T-cell (primary cell): ENCODE results near the gene KRTAP12-4. TPM values are rescaled to one million over a fixed set of nuclear protein-coding genes. Genes with fewer than 3 reads are reported as not detected.
"Not testable (repeated sequence)": the region's sequence is repeated elsewhere in the genome, so short reads cannot be mapped to it uniquely, and the experiment has no call there.

Experiments used
- ATAC-seq, 4 experiments: fragments of 200-7000 bp in 3 of 4; fragments of 150-1000 bp in 1 of 4; cut with Tn5 transposase; replicated peaks in 1 of 4; 1 replicate in 3 of 4; 2 replicates in 1 of 4; pipeline ENCODE4 v1.10.0; 2021; ENCODE audit warnings: moderate library complexity in 3 of 4, mild to moderate bottlenecking in 2 of 4, moderate number of reproducible peaks in 1 of 4
- CTCF ChIA-PET, 2 donors: fragments of 300-600 bp; sonication (Branson Sonifier 250); formaldehyde crosslinking; loops; one replicate each; lab custom pipeline; 2022; ENCODE audit warnings: antibody characterized with exemption in 2 of 2; lab: Charles Lee
- POLR2A ChIA-PET, 2 donors: fragments of 300-600 bp; sonication (Branson Sonifier 250); formaldehyde crosslinking; loops; one replicate each; lab custom pipeline; 2022; ENCODE audit warnings: antibody characterized with exemption in 2 of 2; lab: Charles Lee
- DNase-seq, 35 experiments: peaks; one replicate each; pipeline versions ENCODE4 v3.0.0 to v3.0.0-alpha.2; 2013 to 2023
- H3K27ac ChIP-seq: one replicate; pipeline ENCODE4 v1.5.1; 2013; ENCODE audit warnings: low read length
- H3K27me3 ChIP-seq, 2 experiments: replicated peaks in 1 of 2; 1 replicate in 1 of 2; 2 replicates in 1 of 2; pipeline versions ENCODE4 v1.6.1 to v1.7.0; 2013; ENCODE audit warnings: low read length in 1 of 2, mixed read lengths in 1 of 2; ENCODE audit not compliant: control insufficient read depth in 2 of 2, insufficient read depth in 2 of 2; ENCODE audit errors: extremely low read depth in 1 of 2
- H3K36me3 ChIP-seq, 2 donors: 1 replicate in 1 of 2; 2 replicates in 1 of 2; pipeline versions ENCODE4 v1.6.1 to v1.7.0; 2013; ENCODE audit warnings: low read length in 1 of 2; ENCODE audit not compliant: control insufficient read depth in 2 of 2, insufficient read depth in 1 of 2; ENCODE audit errors: extremely low read depth in 1 of 2
- H3K4me1 ChIP-seq, 2 experiments: 1 replicate in 1 of 2; 2 replicates in 1 of 2; pipeline versions ENCODE4 v1.6.1 to v1.7.0; 2013; ENCODE audit warnings: low read length in 2 of 2, mixed read lengths in 1 of 2; ENCODE audit not compliant: insufficient read depth in 2 of 2, control insufficient read depth in 1 of 2; ENCODE audit errors: extremely low read depth in 1 of 2
- H3K4me3 ChIP-seq, 2 donors: 1 replicate in 1 of 2; 2 replicates in 1 of 2; pipeline versions ENCODE4 v1.5.1 to v1.7.0; 2013; ENCODE audit warnings: mild to moderate bottlenecking in 2 of 2, low read length in 1 of 2, moderate library complexity in 1 of 2; ENCODE audit not compliant: control insufficient read depth in 1 of 2; ENCODE audit errors: extremely low read depth in 1 of 2
- H3K9me3 ChIP-seq: 2 replicates; pipeline ENCODE4 v1.7.0; 2013
- H3K27ac Mint-ChIP-seq, 2 donors: one replicate each; pipeline ENCODE4 v1.8.0; 2020 to 2021; ENCODE audit warnings: mild to moderate bottlenecking in 2 of 2, mixed read lengths in 2 of 2
- H3K27me3 Mint-ChIP-seq, 2 donors: one replicate each; pipeline ENCODE4 v1.8.0; 2021 to 2022; ENCODE audit warnings: mixed read lengths in 2 of 2
- H3K36me3 Mint-ChIP-seq: one replicate; pipeline ENCODE4 v1.8.0; 2021; ENCODE audit warnings: mixed read lengths
- H3K4me1 Mint-ChIP-seq, 3 donors: one replicate each; pipeline ENCODE4 v1.8.0; 2020 to 2022; ENCODE audit warnings: mixed read lengths in 3 of 3, mild to moderate bottlenecking in 1 of 3
- H3K4me3 Mint-ChIP-seq, 3 donors: one replicate each; pipeline ENCODE4 v1.8.0; 2020 to 2022; ENCODE audit warnings: mild to moderate bottlenecking in 3 of 3, mixed read lengths in 3 of 3, moderate library complexity in 3 of 3
- H3K9me3 Mint-ChIP-seq, 3 donors: one replicate each; pipeline ENCODE4 v1.8.0; 2020 to 2022; ENCODE audit warnings: mixed read lengths in 3 of 3
- WGBS: methylation state at CpG from one replicate; pipeline ENCODE4 v1.1.5; 2013; ENCODE audit warnings: missing lambda C conversion rate; ENCODE audit not compliant: insufficient coverage; 5-methylcytosine and 5-hydroxymethylcytosine counted together
- total RNA-seq, 35 experiments: library from RNA in 6 of 35; stranded (reverse) in 6 of 35; fragments of 120-200 nt in 1 of 35; gene quantifications; one replicate each; pipeline versions ENCODE4 v1.2.1 to v1.2.4 and lab custom pipeline; 2013 to 2026

Gene KRTAP12-4
- total RNA-seq, 5 donors from 2014 or later (not counting 1 experiment from before 2014, with no cell fraction given), result not detected

- WGBS, result 92% methylated on average over 12 of the region's 21 CpGs
- CTCF ChIA-PET, result not testable (repeated sequence)
Observed at GRCh38 chr21:44638506-44639330, 15.7 kb downstream of the KRTAP12-4 start.

GRCh38 chr21:44637851-44638348 is 16.6 kb downstream of the KRTAP12-4 start:
- H3K27ac ChIP-seq, H3K36me3 ChIP-seq, CTCF ChIA-PET, H3K4me1 ChIP-seq, H3K4me3 Mint-ChIP-seq, H3K36me3 Mint-ChIP-seq, H3K4me1 Mint-ChIP-seq, H3K9me3 ChIP-seq, DNase-seq, H3K4me3 ChIP-seq, ATAC-seq, POLR2A ChIA-PET: not testable (repeated sequence)
- H3K27me3 ChIP-seq, result peaks cover 0 to 17% of the 10 kb centered on the region in 2 experiments
- H3K9me3 Mint-ChIP-seq, result peaks cover 12 to 31% (median 18%) of the 10 kb centered on the region in 3 donors
- H3K27ac Mint-ChIP-seq, result peak overlapping the region in 1 of 2 donors; percentile 42
- WGBS, result 75% methylated on average over 3 of the region's 12 CpGs
- H3K27me3 Mint-ChIP-seq, result peaks cover 0 to 11% of the 10 kb centered on the region in 2 donors

More at GRCh38 chr21:44638506-44639330, 15.7 kb downstream of the KRTAP12-4 start:
- H3K27ac Mint-ChIP-seq, H3K4me3 ChIP-seq, H3K4me3 Mint-ChIP-seq, H3K4me1 Mint-ChIP-seq, H3K36me3 Mint-ChIP-seq, ATAC-seq, DNase-seq, H3K36me3 ChIP-seq, H3K27ac ChIP-seq, H3K9me3 ChIP-seq, POLR2A ChIA-PET, H3K4me1 ChIP-seq: not testable (repeated sequence)
- H3K27me3 Mint-ChIP-seq, result peaks cover 0 to 11% of the 10 kb centered on the region in 2 donors
- peaks cover 0 to 17% of the 10 kb centered on the region in 2 experiments for H3K27me3 ChIP-seq
- H3K9me3 Mint-ChIP-seq, result peaks cover 20 to 31% (median 21%) of the 10 kb centered on the region in 3 donors

GRCh38 chr21:44637018-44637850 is 17.2 kb downstream of the KRTAP12-4 start, which contains the start of gene KRTAP10-10:
TSS of gene KRTAP10-10 (plus strand) at chr21:44637356. CDS start at chr21:44637418, 62 bp downstream.
- Mint-ChIP-seq H3K9me3 (peaks cover 11 to 32% (median 17%) of the 10 kb centered on the region in 3 donors), H3K4me3 (no peak within 1 kb of the TSS), H3K27ac (peak within 1 kb of the TSS in 1 of 2 donors; percentile 42), H3K36me3 (peaks cover 6% of the 10 kb centered on the region), H3K4me1 (no peaks in the 10 kb centered on the region), H3K27me3 (peaks cover 0 to 11% of the 10 kb centered on the region in 2 donors)
- ChIA-PET CTCF (no interaction called here), POLR2A (no interaction called here)
- DNase-seq (no peak), ATAC-seq (no peak)
- no peaks in the 10 kb centered on the region for H3K9me3 ChIP-seq
- H3K36me3 ChIP-seq, result no peaks in the 10 kb centered on the region
- H3K27me3 ChIP-seq, result peaks cover 0 to 17% of the 10 kb centered on the region in 2 experiments
- no peak within 1 kb of the TSS for H3K4me3 ChIP-seq
- no peak within 1 kb of the TSS for H3K27ac ChIP-seq
- no peaks in the 10 kb centered on the region for H3K4me1 ChIP-seq
- 79% methylated on average over 6 of the region's 21 CpGs for WGBS

GRCh38 chr21:44636209-44637017 is 18.0 kb downstream of the KRTAP12-4 start:
- peaks cover 0 to 11% of the 10 kb centered on the region in 2 donors for H3K27me3 Mint-ChIP-seq
- WGBS, result 86% methylated on average over 12 of the region's 15 CpGs
- ATAC-seq (no peak), DNase-seq (peak in 1 of 35 experiments; percentile 9)
- H3K4me3 Mint-ChIP-seq, result no peak overlapping the region
- H3K9me3 Mint-ChIP-seq, result peaks cover 18 to 35% (median 19%) of the 10 kb centered on the region in 3 donors
- ChIA-PET CTCF (no interaction called here), POLR2A (no interaction called here)
- H3K27me3 ChIP-seq, result peaks cover 0 to 16% of the 10 kb centered on the region in 2 experiments
- no peaks in the 10 kb centered on the region for H3K36me3 ChIP-seq
- H3K27ac ChIP-seq, result no peak overlapping the region
- H3K9me3 ChIP-seq, result no peaks in the 10 kb centered on the region
- H3K4me1 Mint-ChIP-seq, result no peaks in the 10 kb centered on the region
- no peak overlapping the region for H3K27ac Mint-ChIP-seq
- H3K4me1 ChIP-seq, result no peaks in the 10 kb centered on the region
- H3K36me3 Mint-ChIP-seq, result peaks cover 13% of the 10 kb centered on the region
- H3K4me3 ChIP-seq, result no peak overlapping the region

GRCh38 chr21:44632067-44632466 is 22.4 kb downstream of the KRTAP12-4 start:
- H3K4me1 ChIP-seq, result peaks cover 9 to 36% of the 10 kb centered on the region in 2 experiments
- DNase-seq (no peak), ATAC-seq (no peak)
- WGBS, result no CpG with 5 or more reads among the region's 1 CpG
- Mint-ChIP-seq H3K36me3 (peaks cover 23% of the 10 kb centered on the region), H3K27ac (peak overlapping the region in 1 of 2 donors; percentile 7), H3K9me3 (peaks cover 15 to 39% (median 26%) of the 10 kb centered on the region in 3 donors), H3K4me1 (peaks cover 15 to 24% (median 23%) of the 10 kb centered on the region in 3 donors), H3K4me3 (no peak overlapping the region), H3K27me3 (no peaks in the 10 kb centered on the region)
- no peaks in the 10 kb centered on the region for H3K27me3 ChIP-seq
- POLR2A ChIA-PET, result no interaction called here
- peaks cover 3% of the 10 kb centered on the region for H3K9me3 ChIP-seq
- CTCF ChIA-PET, result no interaction called here
- H3K27ac ChIP-seq, result no peak overlapping the region
- H3K36me3 ChIP-seq, result no peaks in the 10 kb centered on the region
- no peak overlapping the region for H3K4me3 ChIP-seq
